ENCODE measurements around the gene CACFD1. TPM values are rescaled to one million over a fixed set of nuclear protein-coding genes. Genes with fewer than 3 reads are reported as not detected.
A peak's percentile ranks its signal among the peaks of the same experiment; 100 is the strongest.

Gene CACFD1
- 1.3 TPM for polyA plus RNA-seq (2012; ENCODE audit: low read depth, missing spikeins)

DNA sequence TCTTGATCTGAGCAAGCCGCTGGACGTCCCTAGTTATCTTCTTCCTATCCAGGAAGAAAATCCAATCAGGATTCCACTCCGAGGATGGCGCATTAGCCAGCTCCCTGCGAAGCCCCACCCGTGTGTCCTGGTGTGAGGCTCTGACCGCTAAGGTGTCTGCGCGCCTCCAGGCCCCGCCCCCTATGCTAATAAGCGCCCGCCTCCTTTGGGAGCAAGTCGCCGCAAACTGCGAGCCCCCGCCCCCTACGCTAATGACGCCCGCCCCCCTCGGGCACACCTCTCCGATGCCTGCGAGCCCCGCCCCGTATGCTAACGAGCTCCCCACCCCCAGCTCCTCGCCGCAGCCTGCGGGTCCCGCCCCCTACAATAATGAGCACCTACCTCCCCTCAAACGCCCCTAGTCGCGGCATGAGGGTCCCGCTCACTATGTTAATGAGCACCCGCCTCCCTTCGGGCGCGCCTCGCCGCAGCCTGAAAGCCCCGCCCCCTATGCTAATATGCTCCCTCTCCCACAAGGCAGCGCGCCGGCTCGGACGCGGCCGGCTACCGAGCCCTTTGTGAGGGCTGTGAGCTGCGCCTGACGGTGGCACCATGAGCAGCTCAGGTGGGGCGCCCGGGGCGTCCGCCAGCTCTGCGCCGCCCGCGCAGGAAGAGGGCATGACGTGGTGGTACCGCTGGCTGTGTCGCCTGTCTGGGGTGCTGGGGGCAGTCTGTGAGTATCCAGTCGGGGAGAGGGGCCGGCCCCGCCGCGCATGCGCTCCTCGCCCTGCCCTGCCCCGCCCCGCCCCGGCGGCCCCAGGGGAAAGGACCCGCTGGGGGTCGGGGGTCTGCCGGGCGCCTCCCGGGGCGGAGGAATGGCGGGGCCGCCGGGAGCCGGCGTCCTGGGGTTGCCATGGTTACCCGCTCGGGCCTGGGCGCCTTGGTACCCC, at the start of gene CACFD1:
CACFD1 (plus strand) TSS at position 503 of the 929 bp plus-strand sequence; CDS start at position 592, 89 bp downstream.
- FAIRE-seq = peak; percentile 97
- peak; percentile 98 for DNase-seq (ENCODE audit: insufficient read length, low spot score)

DNA sequence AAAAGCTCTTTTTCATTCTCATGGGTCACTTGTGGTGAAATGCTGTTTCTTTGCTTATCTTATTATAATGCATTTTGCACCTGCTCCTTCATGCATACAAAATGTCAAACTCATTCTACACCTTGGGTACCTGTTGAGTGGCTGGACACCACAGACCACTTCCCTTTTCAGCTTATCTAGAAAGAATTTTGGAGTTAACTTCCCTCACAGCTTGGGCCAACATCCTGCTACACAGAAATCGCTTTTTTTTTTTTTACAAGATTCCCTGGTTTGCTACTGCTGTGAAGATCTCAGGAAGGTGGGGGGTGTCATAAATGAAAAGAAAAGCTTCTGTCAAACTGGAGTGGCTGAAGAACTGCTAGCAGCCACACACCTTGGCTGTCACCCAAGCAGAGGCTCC, 44.6 kb upstream of the CACFD1 start:
- DNase-seq (ENCODE audit: insufficient read length, low spot score) (no peak), FAIRE-seq (no peak)
- TF ChIP-seq TAF1 (IDR thresholded peaks at IDR 0.05; ENCODE audit: low read depth, low read length) (no peak), SPI1 (IDR thresholded peaks at IDR 0.05; ENCODE audit: low read depth, low read length) (peak; percentile 80)

More for the DNA sequence above, at the start of gene CACFD1:
- TF ChIP-seq POLR2A (IDR thresholded peaks at IDR 0.05; ENCODE audit: low read depth, low read length) (no peak), POU2F2 (IDR thresholded peaks at IDR 0.05; ENCODE audit: low read depth, low read length) (peak; percentile 97)

DNA sequence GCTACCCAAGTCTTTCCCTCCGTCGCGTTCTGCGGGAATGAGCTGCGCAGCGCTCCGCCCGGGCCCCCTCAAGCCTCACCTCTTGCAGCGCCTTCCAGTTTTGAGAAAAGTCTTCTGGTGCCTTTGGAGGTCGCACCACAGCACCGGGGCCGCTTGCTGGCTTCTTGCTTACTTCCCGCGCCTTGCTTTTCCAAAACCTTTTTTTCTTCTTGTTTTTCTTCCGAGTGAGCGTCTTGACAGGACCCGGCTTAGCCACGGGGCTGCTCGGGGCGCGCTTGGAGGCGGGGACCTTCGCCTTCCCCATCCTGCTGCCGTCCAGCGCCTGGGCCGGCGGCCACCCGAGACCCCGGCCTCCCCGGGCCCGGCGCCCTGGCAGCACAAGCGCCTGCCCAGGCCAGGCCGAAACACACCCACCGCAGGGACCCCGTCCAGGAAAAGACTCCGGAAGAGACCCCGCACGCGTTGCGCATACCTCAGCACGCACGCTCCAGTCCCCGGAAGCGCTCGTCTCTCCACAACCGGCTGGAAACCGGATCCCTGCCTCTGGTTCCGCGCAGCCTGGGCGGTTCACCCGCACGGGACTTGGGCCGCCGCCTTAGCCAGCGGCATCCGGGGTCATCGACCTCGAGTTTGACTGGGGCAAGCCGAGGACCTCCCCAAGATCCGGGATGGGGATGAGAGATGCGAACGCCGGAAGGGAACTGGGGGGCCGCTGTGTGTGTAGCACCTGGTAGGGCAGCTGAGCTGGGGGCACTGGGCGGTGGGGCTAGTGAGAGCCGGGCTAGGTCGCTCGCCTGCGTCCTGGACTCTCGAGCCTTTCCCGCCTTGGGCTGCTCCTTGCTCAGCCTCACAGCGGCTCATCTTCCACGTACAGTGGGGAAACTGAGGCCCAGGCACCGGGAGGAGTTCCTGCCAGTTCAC, 42.0 kb upstream of the CACFD1 start, which contains the start of gene REXO4:
REXO4 (minus strand) TSS at position 470 of the 921 bp plus-strand sequence; CDS start at position 304, 166 bp downstream.
- DNase-seq (ENCODE audit: insufficient read length, low spot score) (peak; percentile 83), FAIRE-seq (peak; percentile 82)
- TF ChIP-seq SPI1 (IDR thresholded peaks at IDR 0.05; ENCODE audit: low read depth, low read length) (no peak), POU2F2 (IDR thresholded peaks at IDR 0.05; ENCODE audit: low read depth, low read length) (peak; percentile 65; the same call in 1 of the 2 replicates), PAX5 (IDR thresholded peaks at IDR 0.05; ENCODE audit: insufficient read depth, low read length, severe bottlenecking) (no peak), POLR2AphosphoS5 (IDR thresholded peaks at IDR 0.05; ENCODE audit: low read depth, low read length) (peak; percentile 60; the same call in 1 of the 2 replicates), POLR2A (IDR thresholded peaks at IDR 0.05; ENCODE audit: low read depth, low read length) (peak; percentile 63), TAF1 (IDR thresholded peaks at IDR 0.05; ENCODE audit: low read depth, low read length) (peak; percentile 85)

DNA sequence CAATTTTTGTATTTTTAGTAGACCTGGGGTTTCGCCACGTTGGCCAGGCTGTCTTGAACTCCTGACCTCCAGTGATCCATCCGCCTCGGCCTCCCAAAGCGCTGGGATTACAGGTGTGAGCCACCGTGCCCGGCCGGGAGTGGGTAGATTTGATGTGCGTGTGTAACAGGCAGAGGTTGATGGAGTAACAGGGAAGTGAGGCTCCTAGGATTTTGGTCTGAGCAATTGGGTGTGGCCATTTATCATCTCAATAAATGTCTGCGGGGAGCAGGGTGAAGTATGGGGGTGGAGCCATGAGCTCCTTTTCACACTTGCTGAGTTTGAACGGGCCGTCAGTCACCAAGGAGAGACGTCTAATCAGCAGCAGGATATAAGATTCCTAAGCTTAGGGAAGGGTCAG, 40.8 kb upstream of the CACFD1 start:
- DNase-seq (ENCODE audit: insufficient read length, low spot score) = no peak
- FAIRE-seq = no peak
- TF ChIP-seq TAF1 (IDR thresholded peaks at IDR 0.05; ENCODE audit: low read depth, low read length) (no peak), POLR2AphosphoS5 (IDR thresholded peaks at IDR 0.05; ENCODE audit: low read depth, low read length) (no peak), SPI1 (IDR thresholded peaks at IDR 0.05; ENCODE audit: low read depth, low read length) (no peak), POU2F2 (IDR thresholded peaks at IDR 0.05; ENCODE audit: low read depth, low read length) (no peak), PAX5 (IDR thresholded peaks at IDR 0.05; ENCODE audit: insufficient read depth, low read length, severe bottlenecking) (no peak), POLR2A (IDR thresholded peaks at IDR 0.05; ENCODE audit: low read depth, low read length) (no peak)

DNA sequence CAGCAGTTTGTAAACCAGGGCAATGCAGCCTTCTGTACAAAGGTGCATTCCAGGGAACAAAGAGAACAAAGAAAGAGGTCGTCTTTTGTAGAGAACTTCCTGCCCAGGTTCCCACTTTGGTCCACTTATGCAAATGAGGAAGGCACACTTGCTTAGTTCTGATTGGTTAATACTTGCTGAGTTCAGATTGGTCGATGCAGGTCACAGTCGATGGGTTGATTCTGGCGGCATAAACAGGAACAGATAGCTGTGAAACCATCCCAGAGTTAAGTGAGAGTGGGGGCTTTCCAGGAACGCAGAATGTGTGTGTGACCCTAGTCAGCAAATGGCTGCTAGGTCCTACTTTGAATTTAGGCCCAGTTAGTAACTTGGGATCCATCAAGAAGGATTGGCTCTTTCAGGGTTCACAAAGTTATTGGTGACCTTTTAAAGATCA, 39.4 kb upstream of the CACFD1 start:
- TF ChIP-seq POU2F2 (IDR thresholded peaks at IDR 0.05; ENCODE audit: low read depth, low read length) (peak; percentile 97), POLR2A (IDR thresholded peaks at IDR 0.05; ENCODE audit: low read depth, low read length) (peak; percentile 36; the same call in 1 of the 2 replicates), SPI1 (IDR thresholded peaks at IDR 0.05; ENCODE audit: low read depth, low read length) (peak; percentile 74), PAX5 (IDR thresholded peaks at IDR 0.05; ENCODE audit: insufficient read depth, low read length, severe bottlenecking) (peak; percentile 32), POLR2AphosphoS5 (IDR thresholded peaks at IDR 0.05; ENCODE audit: low read depth, low read length) (no peak), TAF1 (IDR thresholded peaks at IDR 0.05; ENCODE audit: low read depth, low read length) (no peak)
- peak; percentile 84 for FAIRE-seq
- no peak for DNase-seq (ENCODE audit: insufficient read length, low spot score)

DNA sequence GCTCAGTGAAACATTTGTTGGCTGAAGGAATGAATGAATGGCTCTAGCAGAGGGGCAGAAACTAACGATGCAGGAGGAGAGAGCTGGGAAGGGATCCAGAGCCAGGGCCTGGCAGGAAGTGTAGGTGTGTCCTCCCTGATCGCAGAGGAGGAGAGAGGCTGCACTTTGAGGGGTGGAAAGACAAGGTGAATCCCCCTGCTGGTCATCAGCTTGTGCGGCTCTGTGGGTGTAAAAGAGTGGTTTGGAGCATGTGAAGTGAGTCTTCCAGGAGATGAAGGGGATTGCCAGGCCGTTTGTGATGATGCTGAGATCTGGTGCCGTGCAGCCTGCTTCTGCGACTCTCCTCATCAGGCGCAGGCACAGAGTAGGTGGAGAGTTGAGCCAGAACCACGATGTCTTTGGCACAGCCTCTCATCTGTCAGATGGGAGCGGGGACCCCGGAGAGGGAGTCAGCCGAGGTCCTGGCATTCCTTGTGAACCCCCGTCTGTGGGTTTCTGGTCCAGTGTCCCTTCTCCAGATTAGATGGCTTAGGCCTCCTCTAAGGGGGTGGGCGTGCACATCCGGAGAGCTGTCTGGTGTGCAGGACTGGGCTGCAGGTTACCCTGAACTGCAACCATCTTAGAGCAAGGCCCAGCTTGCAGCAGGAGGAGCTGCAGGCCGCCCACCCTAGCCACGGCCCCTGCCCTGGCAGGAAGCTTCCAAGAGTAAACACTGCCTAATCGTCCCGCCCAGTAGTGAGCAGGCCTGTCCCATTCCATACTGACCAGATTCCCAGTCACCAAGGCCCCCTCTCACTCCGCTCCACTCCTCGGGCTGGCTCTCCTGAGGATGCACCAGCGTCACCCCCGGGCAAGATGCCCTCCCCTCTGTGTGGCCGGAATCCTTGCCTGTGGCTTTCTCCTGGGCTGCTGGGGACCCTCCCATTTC, 37.9 kb upstream of the CACFD1 start, which contains the start of gene ADAMTS13:
ADAMTS13 (plus strand) TSS at position 753 of the 928 bp plus-strand sequence; CDS start at position 830, 77 bp downstream.
- TF ChIP-seq POLR2AphosphoS5 (IDR thresholded peaks at IDR 0.05; ENCODE audit: low read depth, low read length) (no peak), TAF1 (IDR thresholded peaks at IDR 0.05; ENCODE audit: low read depth, low read length) (no peak), SPI1 (IDR thresholded peaks at IDR 0.05; ENCODE audit: low read depth, low read length) (0 out of 2 replicates have a peak, but pooled peaks have one; percentile 1), POLR2A (IDR thresholded peaks at IDR 0.05; ENCODE audit: low read depth, low read length) (no peak), PAX5 (IDR thresholded peaks at IDR 0.05; ENCODE audit: insufficient read depth, low read length, severe bottlenecking) (no peak), POU2F2 (IDR thresholded peaks at IDR 0.05; ENCODE audit: low read depth, low read length) (no peak)
- no peak for DNase-seq (ENCODE audit: insufficient read length, low spot score)
- FAIRE-seq = peak; percentile 33

DNA sequence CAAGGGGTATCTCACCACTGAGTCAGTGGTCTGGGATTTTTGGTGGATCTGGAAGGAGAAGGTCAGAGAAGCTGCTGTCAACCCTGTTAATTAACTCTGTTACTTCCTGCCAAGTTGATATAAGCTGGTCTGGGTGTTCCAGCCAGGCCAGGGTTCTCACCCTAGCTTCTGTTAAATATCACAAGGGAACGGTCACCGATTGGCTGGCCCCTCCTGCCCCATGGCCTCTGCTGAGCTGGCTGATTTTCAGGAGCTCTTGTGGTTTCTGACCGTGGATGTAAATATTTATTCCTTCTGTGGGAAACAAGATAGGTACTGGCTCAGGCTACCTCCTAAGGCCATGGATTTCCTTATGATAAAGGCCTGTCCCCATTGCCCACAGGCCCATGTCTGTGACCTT, 36.6 kb upstream of the CACFD1 start:
- FAIRE-seq (no peak), DNase-seq (ENCODE audit: insufficient read length, low spot score) (no peak)
- TF ChIP-seq POLR2A (IDR thresholded peaks at IDR 0.05; ENCODE audit: low read depth, low read length) = no peak
- TF ChIP-seq PAX5 (IDR thresholded peaks at IDR 0.05; ENCODE audit: insufficient read depth, low read length, severe bottlenecking) = no peak
- TF ChIP-seq POLR2AphosphoS5 (IDR thresholded peaks at IDR 0.05; ENCODE audit: low read depth, low read length) = no peak
- TF ChIP-seq TAF1 (IDR thresholded peaks at IDR 0.05; ENCODE audit: low read depth, low read length) = no peak
- TF ChIP-seq SPI1 (IDR thresholded peaks at IDR 0.05; ENCODE audit: low read depth, low read length) = no peak
- no peak for TF ChIP-seq POU2F2 (IDR thresholded peaks at IDR 0.05; ENCODE audit: low read depth, low read length)

DNA sequence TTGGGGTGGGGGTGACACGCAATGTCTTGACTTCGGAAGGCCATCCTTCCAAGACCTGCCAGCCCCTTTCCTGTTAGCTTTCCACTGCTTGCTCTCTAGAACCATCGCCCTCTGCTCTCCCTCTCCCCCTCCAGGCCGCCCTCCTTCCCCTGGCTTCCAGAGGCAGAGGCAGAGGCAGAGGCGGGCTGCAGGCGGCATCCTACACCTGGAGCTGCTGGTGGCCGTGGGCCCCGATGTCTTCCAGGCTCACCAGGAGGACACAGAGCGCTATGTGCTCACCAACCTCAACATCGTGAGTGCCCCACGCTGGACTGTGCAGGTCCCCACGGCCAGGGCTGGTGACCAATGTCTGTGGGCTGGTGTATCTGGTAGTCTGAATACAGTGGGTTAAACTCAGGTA, 35.6 kb upstream of the CACFD1 start:
- FAIRE-seq = no peak
- no peak for TF ChIP-seq POLR2AphosphoS5 (IDR thresholded peaks at IDR 0.05; ENCODE audit: low read depth, low read length)
- no peak for DNase-seq (ENCODE audit: insufficient read length, low spot score)
